PC-3 (cell line): ENCODE measurements around the gene CYP4F8. TPM values are rescaled to one million over a fixed set of nuclear protein-coding genes. Genes with fewer than 3 reads are reported as not detected.
"Not testable (repeated sequence)": the region's sequence is repeated elsewhere in the genome, so short reads cannot be mapped to it uniquely, and the experiment has no call there.

Source experiments
- ATAC-seq: fragments of 200-7000 bp; cut with Tn5 transposase; 2 replicates; pipeline ENCODE4 v1.9.1; 2020; ENCODE audit warnings: mild to moderate bottlenecking, moderate library complexity
- BruUV-seq: library from RNA; stranded (reverse); fragments of 400-500 nt; replicated peaks from 2 replicates; lab custom pipeline; 2021; lab: Mats Ljungman, UMichigan
- CTCF ChIA-PET: fragments of 300-600 bp; sonication (Branson Sonifier 250); formaldehyde crosslinking; loops from one replicate; lab custom pipeline; 2022; ENCODE audit warnings: antibody characterized with exemption; lab: Charles Lee
- POLR2A ChIA-PET: fragments of 300-600 bp; sonication (Branson Sonifier 250); formaldehyde crosslinking; loops from one replicate; lab custom pipeline; 2022; ENCODE audit warnings: antibody characterized with exemption; ENCODE audit not compliant: unreplicated experiment; lab: Charles Lee
- DNase-seq: peaks from one replicate; pipeline ENCODE4 v3.0.0-alpha.2; 2015
- H2AFZ ChIP-seq: fragments of 300-600 bp; sonication (generic); 2 replicates; pipeline ENCODE4 v1.6.0; 2016; ENCODE audit warnings: antibody characterized with exemption, low read length
- H3F3A ChIP-seq: fragments of 300-600 bp; sonication (generic); one replicate; pipeline ENCODE4 v1.6.0; 2017; ENCODE audit warnings: antibody characterized with exemption, low read length, control low read depth, mild to moderate bottlenecking; ENCODE audit not compliant: unreplicated experiment
- H3K27ac ChIP-seq: fragments of 300-600 bp; sonication (generic); 2 replicates; pipeline ENCODE4 v1.5.1; 2016; ENCODE audit warnings: mild to moderate bottlenecking, low read length
- H3K27me3 ChIP-seq: fragments of 300-600 bp; sonication (generic); 2 replicates; pipeline ENCODE4 v1.6.1; 2016; ENCODE audit warnings: low read length, mixed read lengths
- H3K36me3 ChIP-seq: fragments of 300-600 bp; sonication (generic); 2 replicates; pipeline ENCODE4 v1.6.1; 2016; ENCODE audit warnings: low read depth, mixed run types, low read length, mixed read lengths
- H3K4me1 ChIP-seq: fragments of 300-600 bp; sonication (generic); 2 replicates; pipeline ENCODE4 v1.5.1; 2016; ENCODE audit warnings: low read length; ENCODE audit not compliant: insufficient read depth
- H3K4me2 ChIP-seq: fragments of 300-600 bp; sonication (generic); 2 replicates; pipeline ENCODE4 v1.6.0; 2016; ENCODE audit warnings: low read length
- H3K4me3 ChIP-seq: fragments of 300-600 bp; sonication (generic); 2 replicates; pipeline ENCODE4 v1.5.1; 2016; ENCODE audit warnings: mild to moderate bottlenecking, low read length, mixed read lengths
- H3K79me2 ChIP-seq: fragments of 300-600 bp; sonication (generic); 2 replicates; pipeline ENCODE4 v1.6.1; 2017; ENCODE audit warnings: low read length, mixed read lengths
- H3K9ac ChIP-seq: fragments of 300-600 bp; sonication (generic); 2 replicates; pipeline ENCODE4 v1.6.0; 2016; ENCODE audit warnings: mild to moderate bottlenecking, low read length
- H3K9me2 ChIP-seq: fragments of 300-600 bp; sonication (generic); replicated peaks from 2 replicates; pipeline ENCODE4 v1.6.1; 2016; ENCODE audit warnings: mixed run types, low read length, mixed read lengths
- H3K9me3 ChIP-seq: fragments of 300-600 bp; sonication (generic); 2 replicates; pipeline ENCODE4 v1.6.1; 2016; ENCODE audit warnings: low read length, mixed read lengths
- H4K20me1 ChIP-seq: fragments of 300-600 bp; sonication (generic); 2 replicates; pipeline ENCODE4 v1.6.1; 2016; ENCODE audit warnings: low read length, mixed read lengths
- EZH2 ChIP-seq: fragments of 300-600 bp; sonication (generic); IDR thresholded peaks from one replicate; pipeline ENCODE4 v1.6.1; 2017; ENCODE audit warnings: antibody characterized with exemption, mild to moderate bottlenecking, low read length; ENCODE audit not compliant: unreplicated experiment
- EZH2phosphoT487 ChIP-seq: fragments of 300-600 bp; sonication (generic); IDR thresholded peaks from 2 replicates; pipeline ENCODE4 v1.6.1; 2018; ENCODE audit warnings: mild to moderate bottlenecking, antibody characterized with exemption, low read length, borderline replicate concordance
- intact Hi-C: fragments of 100-400 bp; cut with micrococcal nuclease; formaldehyde crosslinking; loops from 2 replicates; pipeline ENCODE4 v1.9.0; 2023
- total RNA-seq: library from RNA; depleted of rRNA; stranded (reverse); fragments of >200 nt; gene quantifications from 2 replicates; pipeline ENCODE4 v1.2.3, GENCODE V29; 2014
- TF ChIP-seq, protein P1 (sequence below): fragments of 300-600 bp; sonication (generic); conservative IDR thresholded peaks from 2 replicates; pipeline ENCODE4 v1.5.1; 2017; ENCODE audit warnings: antibody characterized with exemption, low read depth, mild to moderate bottlenecking, low read length

CYP4F8 gene
- total RNA-seq, 1 experiment from 2014 or later = not detected

DNA sequence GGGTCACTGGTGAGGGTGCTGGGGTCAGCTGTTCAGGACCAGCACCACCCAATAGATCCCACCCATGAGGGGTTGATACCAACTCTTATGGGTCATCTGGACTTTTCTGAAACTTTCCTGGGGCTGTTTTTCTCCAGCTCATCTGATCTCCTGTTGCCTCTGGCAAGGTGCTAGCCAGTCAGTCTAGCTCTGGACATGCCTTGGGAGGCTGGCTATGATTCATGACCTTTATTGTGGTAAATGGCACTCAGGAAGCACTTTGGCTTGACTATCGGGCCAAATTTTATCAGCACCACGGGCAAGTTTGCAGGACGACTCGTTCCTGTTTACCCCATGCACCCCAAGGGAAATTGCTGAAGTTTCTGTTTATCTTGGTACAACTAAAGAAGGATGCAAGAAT is 21.3 kb upstream of the CYP4F8 start:
- DNase-seq = peak; percentile 65
- H3K4me2 ChIP-seq, H3K9me3 ChIP-seq, H3K27me3 ChIP-seq, H3K4me3 ChIP-seq, POLR2A ChIA-PET, H4K20me1 ChIP-seq, H3K9ac ChIP-seq, ATAC-seq, H3K36me3 ChIP-seq, H2AFZ ChIP-seq, H3K27ac ChIP-seq, intact Hi-C loops, H3F3A ChIP-seq, H3K9me2 ChIP-seq, BruUV-seq, H3K79me2 ChIP-seq, CTCF ChIA-PET: not testable (repeated sequence)
- peaks cover 18% of the 10 kb centered on the region for H3K4me1 ChIP-seq

DNA sequence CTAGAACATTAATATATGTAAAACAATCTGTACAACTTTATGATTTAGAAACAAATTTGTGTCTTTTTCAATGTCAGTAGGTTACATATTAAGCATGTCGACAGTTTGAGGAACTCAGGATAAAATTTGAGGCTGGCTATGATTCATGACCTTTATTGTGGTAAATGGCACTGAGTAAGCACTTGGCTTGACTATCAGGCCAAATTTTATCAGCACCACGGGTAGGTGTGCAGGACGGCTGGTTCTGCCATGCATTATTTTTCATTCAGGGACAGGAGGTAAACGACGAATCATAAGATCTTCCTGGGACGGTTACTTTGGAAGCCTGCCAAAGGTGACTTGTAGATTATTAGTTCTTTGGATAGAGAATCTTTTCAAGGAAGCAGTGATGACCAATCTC is 19.9 kb upstream of the CYP4F8 start:
- Histone ChIP-seq H4K20me1 (no peaks in the 10 kb centered on the region), H3K4me3 (no peak overlapping the region), H2AFZ (no peak overlapping the region), H3K27ac (no peak overlapping the region), H3K4me2 (no peak overlapping the region), H3K36me3 (no peaks in the 10 kb centered on the region), H3K9me3 (no peaks in the 10 kb centered on the region), H3K27me3 (no peaks in the 10 kb centered on the region), H3K4me1 (peaks cover 18% of the 10 kb centered on the region), H3K79me2 (no peaks in the 10 kb centered on the region), H3F3A (no peaks in the 10 kb centered on the region), H3K9me2 (no peaks in the 10 kb centered on the region), H3K9ac (no peak overlapping the region)
- TF ChIP-seq EZH2phosphoT487 (no peak), EZH2 (no peak)
- TF ChIP-seq, protein P1, sequence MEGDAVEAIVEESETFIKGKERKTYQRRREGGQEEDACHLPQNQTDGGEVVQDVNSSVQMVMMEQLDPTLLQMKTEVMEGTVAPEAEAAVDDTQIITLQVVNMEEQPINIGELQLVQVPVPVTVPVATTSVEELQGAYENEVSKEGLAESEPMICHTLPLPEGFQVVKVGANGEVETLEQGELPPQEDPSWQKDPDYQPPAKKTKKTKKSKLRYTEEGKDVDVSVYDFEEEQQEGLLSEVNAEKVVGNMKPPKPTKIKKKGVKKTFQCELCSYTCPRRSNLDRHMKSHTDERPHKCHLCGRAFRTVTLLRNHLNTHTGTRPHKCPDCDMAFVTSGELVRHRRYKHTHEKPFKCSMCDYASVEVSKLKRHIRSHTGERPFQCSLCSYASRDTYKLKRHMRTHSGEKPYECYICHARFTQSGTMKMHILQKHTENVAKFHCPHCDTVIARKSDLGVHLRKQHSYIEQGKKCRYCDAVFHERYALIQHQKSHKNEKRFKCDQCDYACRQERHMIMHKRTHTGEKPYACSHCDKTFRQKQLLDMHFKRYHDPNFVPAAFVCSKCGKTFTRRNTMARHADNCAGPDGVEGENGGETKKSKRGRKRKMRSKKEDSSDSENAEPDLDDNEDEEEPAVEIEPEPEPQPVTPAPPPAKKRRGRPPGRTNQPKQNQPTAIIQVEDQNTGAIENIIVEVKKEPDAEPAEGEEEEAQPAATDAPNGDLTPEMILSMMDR = no peak
- DNase-seq (peak; percentile 91), ATAC-seq (peak; percentile 54)
- ChIA-PET POLR2A (no interaction called here), CTCF (no interaction called here)
- BruUV-seq = no TSS peak
- intact Hi-C loops = no loop called here

DNA sequence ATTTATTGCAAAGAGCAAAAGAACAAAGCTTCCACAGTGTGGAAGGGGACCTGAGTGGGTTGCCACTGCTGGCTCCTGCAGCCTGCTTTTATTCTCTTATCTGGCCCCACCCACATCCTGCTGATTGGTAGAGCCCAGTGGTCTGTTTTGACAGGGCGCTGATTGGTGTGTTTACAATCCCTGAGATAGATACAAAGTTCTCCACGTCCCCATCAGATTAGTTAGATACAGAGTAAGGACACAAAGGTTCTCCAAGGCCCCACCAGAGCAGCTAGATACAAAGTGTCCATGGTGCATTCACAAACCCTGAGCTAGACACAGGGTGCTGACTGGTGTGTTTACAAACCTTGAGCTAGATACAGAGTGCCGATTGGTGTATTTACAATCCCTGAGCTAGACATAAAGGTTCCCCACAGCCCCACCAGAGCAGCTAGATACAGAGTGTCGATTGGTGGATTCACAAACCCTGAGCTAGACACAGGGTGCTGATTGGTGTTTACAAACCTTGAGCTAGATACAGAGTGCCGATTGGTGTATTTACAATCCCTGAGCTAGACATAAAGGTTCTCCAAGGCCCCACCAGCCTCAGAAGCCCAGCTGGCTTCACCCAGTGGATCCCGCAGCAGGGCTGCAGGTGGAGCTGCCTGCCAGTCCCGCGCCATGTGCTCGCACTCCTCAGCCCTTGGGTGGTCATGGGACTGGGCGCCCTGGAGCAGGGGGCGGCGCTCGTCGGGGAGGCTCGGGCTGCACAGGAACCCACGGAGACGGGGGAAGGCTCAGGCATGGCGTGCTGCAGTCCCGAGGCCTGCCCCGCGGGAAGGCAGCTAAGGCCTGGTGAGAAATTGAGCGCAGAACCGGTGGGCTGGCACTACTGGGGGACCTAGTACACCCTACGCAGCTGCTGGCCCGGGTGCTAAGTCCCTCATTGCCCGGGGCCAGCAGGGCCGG is 6.8 kb upstream of the CYP4F8 start:
- H3K27ac ChIP-seq, intact Hi-C loops, DNase-seq, H3K4me1 ChIP-seq, H3K4me3 ChIP-seq, CTCF ChIA-PET, H3K27me3 ChIP-seq, H3F3A ChIP-seq, H3K79me2 ChIP-seq, ATAC-seq, H4K20me1 ChIP-seq, H3K4me2 ChIP-seq, H3K9me3 ChIP-seq, POLR2A ChIA-PET, H2AFZ ChIP-seq, H3K9me2 ChIP-seq, BruUV-seq, H3K9ac ChIP-seq, H3K36me3 ChIP-seq: not testable (repeated sequence)
